Testis (tissue), 2 donors: Measurements from ENCODE around the gene UBE2R2.
"Not testable (repeated sequence)": the region's sequence is repeated elsewhere in the genome, so short reads cannot be mapped to it uniquely, and the experiment has no call there.

Experiments
- POLR2A ChIP-seq: fragments of 450-650 bp; IDR thresholded peaks from one replicate; pipeline ENCODE4 v1.6.1; 2017; ENCODE audit warnings: antibody characterized with exemption, mild to moderate bottlenecking, moderate library complexity
- TF ChIP-seq, protein P1 (sequence below), 3 experiments: fragments of 450-650 bp in 2 of 3; fragments of 200-600 bp in 1 of 3; sonication (generic) in 1 of 3; IDR thresholded peaks; one replicate each; pipeline ENCODE4 v1.5.1; 2016 to 2019; ENCODE audit warnings: antibody characterized with exemption in 3 of 3, mild to moderate bottlenecking in 2 of 3, moderate library complexity in 1 of 3

DNA sequence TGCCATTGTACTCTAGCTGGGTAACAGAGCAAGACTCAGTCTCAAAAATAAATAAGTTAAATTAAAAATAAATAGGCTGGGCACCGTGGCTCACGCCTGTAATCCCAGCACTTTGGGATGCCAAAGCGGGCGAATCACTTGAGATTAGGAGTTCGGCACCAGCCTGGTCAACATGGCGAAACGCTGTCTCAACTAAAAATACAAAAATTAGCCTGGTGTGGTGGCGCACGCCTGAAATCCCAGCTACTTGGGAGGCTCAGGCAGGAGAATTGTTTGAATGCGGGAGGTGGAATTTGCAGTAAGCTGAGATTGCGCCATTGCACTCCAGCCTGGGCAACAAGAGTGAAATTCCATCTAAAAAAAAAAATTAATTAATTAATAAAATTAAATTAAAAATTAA is 10.3 kb downstream of the UBE2R2 start:
- TF ChIP-seq, protein P1, sequence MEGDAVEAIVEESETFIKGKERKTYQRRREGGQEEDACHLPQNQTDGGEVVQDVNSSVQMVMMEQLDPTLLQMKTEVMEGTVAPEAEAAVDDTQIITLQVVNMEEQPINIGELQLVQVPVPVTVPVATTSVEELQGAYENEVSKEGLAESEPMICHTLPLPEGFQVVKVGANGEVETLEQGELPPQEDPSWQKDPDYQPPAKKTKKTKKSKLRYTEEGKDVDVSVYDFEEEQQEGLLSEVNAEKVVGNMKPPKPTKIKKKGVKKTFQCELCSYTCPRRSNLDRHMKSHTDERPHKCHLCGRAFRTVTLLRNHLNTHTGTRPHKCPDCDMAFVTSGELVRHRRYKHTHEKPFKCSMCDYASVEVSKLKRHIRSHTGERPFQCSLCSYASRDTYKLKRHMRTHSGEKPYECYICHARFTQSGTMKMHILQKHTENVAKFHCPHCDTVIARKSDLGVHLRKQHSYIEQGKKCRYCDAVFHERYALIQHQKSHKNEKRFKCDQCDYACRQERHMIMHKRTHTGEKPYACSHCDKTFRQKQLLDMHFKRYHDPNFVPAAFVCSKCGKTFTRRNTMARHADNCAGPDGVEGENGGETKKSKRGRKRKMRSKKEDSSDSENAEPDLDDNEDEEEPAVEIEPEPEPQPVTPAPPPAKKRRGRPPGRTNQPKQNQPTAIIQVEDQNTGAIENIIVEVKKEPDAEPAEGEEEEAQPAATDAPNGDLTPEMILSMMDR (IDR thresholded peaks at IDR 0.05), result not testable (repeated sequence)
- not testable (repeated sequence) for TF ChIP-seq POLR2A
